ENCODE measurements around the gene GTF2A1.

DNA sequence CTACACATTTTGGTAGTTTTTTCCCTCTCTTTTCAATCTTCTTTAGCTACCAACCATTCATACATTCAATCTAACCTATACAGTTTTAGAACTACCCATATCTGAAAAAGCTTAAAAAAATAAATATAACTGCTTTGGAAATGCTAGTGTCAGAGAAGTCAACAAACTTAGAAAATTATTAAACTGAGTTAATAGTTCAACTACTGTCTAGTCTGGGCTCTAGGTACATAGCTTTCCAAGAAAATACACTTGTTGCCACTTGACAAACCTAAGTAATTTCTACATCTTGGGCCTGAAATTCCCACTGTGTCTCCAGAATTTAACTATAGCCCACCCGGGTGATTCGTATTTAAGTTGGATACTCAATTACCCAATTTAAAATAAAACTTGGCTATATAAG, 22.1 kb downstream of the GTF2A1 start:
- TF ChIP-seq POLR2A (IDR thresholded peaks at IDR 0.05) (no peak), POLR2AphosphoS5 (IDR thresholded peaks at IDR 0.05) (no peak), EP300 (IDR thresholded peaks at IDR 0.05) (no peak)
- TF ChIP-seq, protein P1, sequence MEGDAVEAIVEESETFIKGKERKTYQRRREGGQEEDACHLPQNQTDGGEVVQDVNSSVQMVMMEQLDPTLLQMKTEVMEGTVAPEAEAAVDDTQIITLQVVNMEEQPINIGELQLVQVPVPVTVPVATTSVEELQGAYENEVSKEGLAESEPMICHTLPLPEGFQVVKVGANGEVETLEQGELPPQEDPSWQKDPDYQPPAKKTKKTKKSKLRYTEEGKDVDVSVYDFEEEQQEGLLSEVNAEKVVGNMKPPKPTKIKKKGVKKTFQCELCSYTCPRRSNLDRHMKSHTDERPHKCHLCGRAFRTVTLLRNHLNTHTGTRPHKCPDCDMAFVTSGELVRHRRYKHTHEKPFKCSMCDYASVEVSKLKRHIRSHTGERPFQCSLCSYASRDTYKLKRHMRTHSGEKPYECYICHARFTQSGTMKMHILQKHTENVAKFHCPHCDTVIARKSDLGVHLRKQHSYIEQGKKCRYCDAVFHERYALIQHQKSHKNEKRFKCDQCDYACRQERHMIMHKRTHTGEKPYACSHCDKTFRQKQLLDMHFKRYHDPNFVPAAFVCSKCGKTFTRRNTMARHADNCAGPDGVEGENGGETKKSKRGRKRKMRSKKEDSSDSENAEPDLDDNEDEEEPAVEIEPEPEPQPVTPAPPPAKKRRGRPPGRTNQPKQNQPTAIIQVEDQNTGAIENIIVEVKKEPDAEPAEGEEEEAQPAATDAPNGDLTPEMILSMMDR (IDR thresholded peaks at IDR 0.05) = no peak
